GM12878 (cell line): ENCODE measurements around the gene CUL9. TPM values are rescaled to one million over a fixed set of nuclear protein-coding genes. Genes with fewer than 3 reads are reported as not detected.

ENCODE experiments used
- ATF2 ChIP-seq: IDR thresholded peaks from 2 replicates; pipeline ENCODE4 v1.6.1; 2012; ENCODE audit warnings: low read length, inconsistent platforms
- ATF3 ChIP-seq: IDR thresholded peaks from 2 replicates; pipeline ENCODE4 v1.6.1; 2011; ENCODE audit warnings: low read depth, mild to moderate bottlenecking, low read length, moderate library complexity, borderline replicate concordance; ENCODE audit errors: extremely low read depth
- ATF7 ChIP-seq: fragments of 450-650 bp; IDR thresholded peaks from 2 replicates; pipeline ENCODE4 v1.6.1; 2016; ENCODE audit warnings: low read depth, mild to moderate bottlenecking
- BCL11A ChIP-seq: IDR thresholded peaks from 2 replicates; pipeline ENCODE4 v1.6.1; 2011; ENCODE audit warnings: low read depth, low read length
- BCL3 ChIP-seq: IDR thresholded peaks from 2 replicates; pipeline ENCODE4 v1.6.1; 2011; ENCODE audit warnings: borderline replicate concordance, low read depth, mild to moderate bottlenecking, moderate library complexity, low read length; ENCODE audit not compliant: insufficient read depth, poor library complexity, severe bottlenecking
- ELK1 ChIP-seq: IDR thresholded peaks from 2 replicates; pipeline ENCODE4 v1.6.1; 2012; ENCODE audit warnings: low read depth, low read length, improper control_type of control experiment
- ESRRA ChIP-seq: IDR thresholded peaks from 2 replicates; pipeline ENCODE4 v1.6.1; 2012; ENCODE audit warnings: mild to moderate bottlenecking, low read length, improper control_type of control experiment
- HDAC2 ChIP-seq: fragments of 200-600 bp; sonication (generic); IDR thresholded peaks from 2 replicates; pipeline ENCODE4 v1.6.1; 2017
- IRF3 ChIP-seq: fragments of 450-650 bp; IDR thresholded peaks from 2 replicates; pipeline ENCODE4 v1.6.1; 2014; ENCODE audit warnings: mild to moderate bottlenecking
- MXI1 ChIP-seq: fragments of 150-350 bp; IDR thresholded peaks from 2 replicates; pipeline ENCODE4 v1.6.1; 2011; ENCODE audit warnings: low read depth, mild to moderate bottlenecking, inconsistent platforms, low read length, improper control_type of control experiment
- MYC ChIP-seq: IDR thresholded peaks from 2 replicates; pipeline ENCODE4 v1.6.1; 2011; ENCODE audit warnings: mild to moderate bottlenecking, low read length, moderate library complexity, inconsistent platforms; ENCODE audit not compliant: insufficient read depth, insufficient replicate concordance, insufficient read length, severe bottlenecking
- NKRF ChIP-seq: fragments of 450-650 bp; conservative IDR thresholded peaks from 2 replicates; pipeline ENCODE4 v1.6.1; 2017; ENCODE audit warnings: mild to moderate bottlenecking, moderate library complexity
- NR2C2 ChIP-seq: IDR thresholded peaks from 2 replicates; pipeline ENCODE4 v1.6.1; 2011; ENCODE audit warnings: borderline replicate concordance, low read depth; ENCODE audit not compliant: control insufficient read depth, insufficient read length
- NRF1 ChIP-seq: conservative IDR thresholded peaks from 2 replicates; pipeline ENCODE4 v1.6.1; 2011; ENCODE audit warnings: mild to moderate bottlenecking, low read depth, low read length, improper control_type of control experiment
- RELB ChIP-seq: fragments of 450-650 bp; IDR thresholded peaks from 2 replicates; pipeline ENCODE4 v1.6.1; 2017; ENCODE audit warnings: low read depth, mild to moderate bottlenecking, moderate library complexity
- polyA plus RNA-seq, 11 experiments: library from polyadenylated mRNA; depleted of rRNA in 4 of 11; unstranded in 6 of 11; stranded (reverse) in 5 of 11; fragments of >200 nt; fragmentation: Nextera tagmentation in 4 of 11; fragmentation: Illumina TruSeq in 1 of 11; extraction: Ambion mirVana in 4 of 11; extraction: Trizol in 1 of 11; gene quantifications; 1 replicate in 1 of 11; 2 replicates in 10 of 11; pipeline versions ENCODE4 v1.2.1 to v1.2.3, GENCODE V29; 2011 to 2016; ENCODE audit warnings: inconsistent platforms in 2 of 11, missing spikeins in 2 of 11, low read depth in 1 of 11
- total RNA-seq, 4 experiments: library from RNA; depleted of rRNA in 3 of 4; stranded (reverse); fragments of >200 nt in 3 of 4; fragmentation: Illumina TruSeq in 1 of 4; extraction: Trizol in 1 of 4; gene quantifications; 2 replicates each; pipeline versions ENCODE4 v1.2.1 to v1.2.3, GENCODE V29; 2013 to 2021

CUL9 gene
- total and polyA plus RNA-seq, 10 of the 15 experiments (the other 5 are each of a cell fraction or from before 2014, with no cell fraction given), result 1.2 to 48.3 (median 17.2) TPM

- TF ChIP-seq ATF2 (no peak), IRF3 (peak; percentile 45), MXI1 (no peak), ATF7 (no peak), BCL11A (no peak), ELK1 (no peak), MYC (peak; percentile 89), RELB (no peak), ATF3 (peak; percentile 98), ESRRA (no peak), BCL3 (no peak), NR2C2 (no peak), NRF1 (no peak), NKRF (peak; percentile 88), HDAC2 (no peak)
Measured at GRCh38 chr6:43228951-43229802, 47.2 kb downstream of the CUL9 start, which contains the start of gene DNPH1 (continued).
